Measurements from ENCODE around the gene NOTUM.

NOTUM gene

GRCh38 chr17:81976332-81977210 lies 15.6 kb upstream of the NOTUM start:
- DNase-seq, result peak; percentile 29 to 30

- DNase-seq, result no peak
Observed at GRCh38 chr17:81973432-81973831, 12.4 kb upstream of the NOTUM start.

GRCh38 chr17:81968850-81969812 lies 8.1 kb upstream of the NOTUM start:
- no peak for DNase-seq

GRCh38 chr17:81968396-81968745 lies 7.4 kb upstream of the NOTUM start:
- DNase-seq, result no peak

- DNase-seq, result peak; percentile 90
Observed at GRCh38 chr17:81967533-81968395, 6.8 kb upstream of the NOTUM start.

GRCh38 chr17:81967244-81967532 lies 6.2 kb upstream of the NOTUM start:
- no peak for DNase-seq

GRCh38 chr17:81966343-81967243 lies 5.6 kb upstream of the NOTUM start:
- DNase-seq, result no peak

- DNase-seq, result no peak
Observed at GRCh38 chr17:81964081-81964849, 3.3 kb upstream of the NOTUM start.

- no peak for DNase-seq
Observed at GRCh38 chr17:81962499-81963441, 1.8 kb upstream of the NOTUM start.

GRCh38 chr17:81961521-81962498 lies 823 bp upstream of the NOTUM start:
- DNase-seq, result no peak

GRCh38 chr17:81960130-81960958 lies 643 bp downstream of the NOTUM start:
- DNase-seq, result no peak

GRCh38 chr17:81959362-81960129 lies 1.4 kb downstream of the NOTUM start:
- peak; percentile 77 to 80 for DNase-seq

- no peak for DNase-seq
Observed at GRCh38 chr17:81958633-81959342, 2.2 kb downstream of the NOTUM start.

GRCh38 chr17:81957691-81958432 lies 3.1 kb downstream of the NOTUM start:
- no peak for DNase-seq
